Stimulated activated CD8-positive, alpha-beta memory T cell treated with anti-CD3 and anti-CD28 coated beads, Interleukin-15, amount 100 ng/mL, for 24 hours (primary cell): Measurements from ENCODE around the gene CDK5.
"Not testable (repeated sequence)": the region's sequence is repeated elsewhere in the genome, so short reads cannot be mapped to it uniquely, and the experiment has no call there.

Experiments
- DNase-seq: peaks from one replicate; pipeline ENCODE4 v3.0.0-alpha.2; 2020; ENCODE audit warnings: low read depth

The CDK5 gene

DNA sequence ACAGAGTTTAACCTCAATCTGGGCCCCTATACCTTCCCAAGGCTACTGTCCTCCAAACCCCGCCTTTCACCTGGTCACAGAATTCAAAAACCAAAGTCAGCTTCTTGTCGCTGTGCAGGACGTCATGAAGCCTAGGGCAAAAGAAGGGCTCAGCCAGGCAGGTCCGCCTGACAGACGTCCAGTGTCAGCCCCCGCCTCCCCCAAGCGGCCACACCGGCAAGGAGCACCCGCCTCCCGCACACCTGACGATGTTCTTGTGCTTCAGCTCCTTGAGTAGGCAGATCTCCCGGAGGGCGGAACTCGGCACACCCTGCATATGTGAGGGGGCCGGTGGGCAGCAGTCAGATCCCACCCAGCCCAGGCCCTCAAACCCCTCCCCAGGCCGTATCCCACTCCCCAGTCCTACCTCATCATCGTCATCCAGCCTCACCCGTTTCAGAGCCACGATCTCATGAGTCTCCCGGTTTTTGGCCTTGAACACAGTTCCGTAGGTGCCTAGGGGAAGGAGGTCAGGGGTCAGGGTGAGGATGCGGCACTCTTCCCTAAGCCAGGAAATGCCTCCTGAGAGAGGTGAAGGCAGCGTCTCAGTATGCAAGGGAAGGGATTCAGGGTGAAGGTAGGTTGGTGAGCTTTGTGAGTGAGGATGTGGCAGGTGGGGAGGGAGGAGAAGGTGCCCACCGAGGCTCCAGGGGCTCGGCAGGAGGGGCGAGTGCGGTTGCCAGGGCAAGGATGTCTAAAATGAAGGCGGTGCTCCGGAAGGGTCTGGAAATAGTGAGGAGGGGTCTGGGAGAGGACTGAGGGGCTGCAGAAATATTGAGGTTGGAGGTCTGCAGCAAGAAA, 811 bp downstream of the CDK5 start:
- no peak for DNase-seq

DNA sequence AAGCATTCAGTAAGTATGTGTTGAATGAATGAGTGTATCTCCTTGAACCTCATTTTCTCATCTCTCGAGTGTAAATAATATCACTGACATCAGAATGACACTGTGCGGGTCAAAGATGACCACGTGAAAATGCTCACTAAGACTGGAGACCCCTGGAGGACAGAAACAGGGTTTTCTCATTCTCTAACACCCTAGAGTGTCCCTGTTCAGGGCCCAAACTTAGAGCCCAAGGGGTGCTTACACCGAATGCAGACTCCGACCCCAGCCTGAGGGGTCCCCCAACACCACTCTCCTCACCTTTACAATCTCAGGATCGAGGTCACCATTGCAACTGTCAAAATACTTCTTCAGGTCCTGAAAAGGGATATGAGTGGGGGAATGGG, 1.4 kb downstream of the CDK5 start:
- no peak for DNase-seq

DNA sequence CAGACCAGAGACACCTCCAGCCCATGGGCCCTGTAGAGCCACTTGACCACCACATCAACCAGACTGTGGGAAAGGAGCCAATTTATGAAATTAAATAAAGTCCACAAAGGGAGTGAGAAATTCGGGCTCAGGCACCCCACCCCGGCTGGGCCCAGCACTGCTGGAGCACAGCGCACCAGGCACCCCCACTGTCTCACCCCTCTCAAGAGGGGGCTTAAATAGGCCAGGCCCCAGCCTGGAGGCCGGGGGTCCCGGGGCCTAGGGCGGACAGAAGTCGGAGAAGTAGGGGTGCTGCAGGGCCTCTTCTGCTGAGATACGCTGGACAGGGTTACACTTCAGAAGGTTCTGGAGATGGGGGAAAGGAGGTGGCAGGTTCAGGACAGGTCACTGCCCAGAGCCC, 3.9 kb downstream of the CDK5 start:
- no peak for DNase-seq

DNA sequence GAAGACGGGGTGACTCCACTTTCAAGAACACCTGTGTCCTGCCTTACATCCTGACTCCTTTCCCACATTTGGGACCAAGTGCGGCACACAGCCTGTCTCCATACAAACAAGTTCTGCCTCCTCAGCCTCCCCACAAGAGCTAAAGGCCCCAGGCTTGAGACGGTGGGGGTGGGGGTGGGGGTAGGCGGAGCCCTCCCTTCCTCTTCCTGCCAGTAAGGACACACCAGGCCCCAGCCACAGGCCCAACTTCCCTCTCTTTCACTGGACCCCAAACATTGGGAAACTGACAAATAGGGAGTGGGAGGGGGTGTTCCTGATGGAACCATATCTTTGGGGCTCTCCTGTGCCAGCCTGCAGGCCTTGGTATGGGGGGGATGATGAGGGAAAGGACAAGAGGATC, 4.6 kb downstream of the CDK5 start:
- DNase-seq = no peak

DNA sequence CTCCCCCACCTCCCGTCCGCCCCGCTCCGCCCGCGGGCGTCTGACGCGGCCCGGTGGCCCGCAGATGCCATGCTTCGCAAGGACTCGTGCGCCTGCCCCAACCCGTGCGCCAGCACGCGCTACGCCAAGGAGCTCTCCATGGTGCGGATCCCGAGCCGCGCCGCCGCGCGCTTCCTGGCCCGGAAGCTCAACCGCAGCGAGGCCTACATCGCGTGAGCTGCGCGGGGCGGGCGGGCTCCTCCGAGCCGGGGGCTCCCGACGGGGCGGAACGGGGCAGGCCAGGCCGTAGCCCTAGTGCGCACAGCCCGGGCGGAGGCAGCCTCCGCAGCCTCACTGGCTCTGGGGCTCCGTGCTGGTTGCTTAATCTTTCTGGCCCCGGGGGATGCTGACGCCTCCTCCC, 6.6 kb downstream of the CDK5 start:
- no peak for DNase-seq

DNA sequence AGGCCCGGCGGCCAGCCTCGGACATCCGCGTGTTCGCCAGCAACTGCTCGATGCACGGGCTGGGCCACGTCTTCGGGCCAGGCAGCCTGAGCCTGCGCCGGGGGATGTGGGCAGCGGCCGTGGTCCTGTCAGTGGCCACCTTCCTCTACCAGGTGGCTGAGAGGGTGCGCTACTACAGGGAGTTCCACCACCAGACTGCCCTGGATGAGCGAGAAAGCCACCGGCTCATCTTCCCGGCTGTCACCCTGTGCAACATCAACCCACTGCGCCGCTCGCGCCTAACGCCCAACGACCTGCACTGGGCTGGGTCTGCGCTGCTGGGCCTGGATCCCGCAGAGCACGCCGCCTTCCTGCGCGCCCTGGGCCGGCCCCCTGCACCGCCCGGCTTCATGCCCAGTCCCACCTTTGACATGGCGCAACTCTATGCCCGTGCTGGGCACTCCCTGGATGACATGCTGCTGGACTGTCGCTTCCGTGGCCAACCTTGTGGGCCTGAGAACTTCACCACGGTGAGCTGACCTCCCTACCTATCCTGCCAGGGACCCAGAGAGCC, 8.7 kb downstream of the CDK5 start:
- DNase-seq = no peak

DNA sequence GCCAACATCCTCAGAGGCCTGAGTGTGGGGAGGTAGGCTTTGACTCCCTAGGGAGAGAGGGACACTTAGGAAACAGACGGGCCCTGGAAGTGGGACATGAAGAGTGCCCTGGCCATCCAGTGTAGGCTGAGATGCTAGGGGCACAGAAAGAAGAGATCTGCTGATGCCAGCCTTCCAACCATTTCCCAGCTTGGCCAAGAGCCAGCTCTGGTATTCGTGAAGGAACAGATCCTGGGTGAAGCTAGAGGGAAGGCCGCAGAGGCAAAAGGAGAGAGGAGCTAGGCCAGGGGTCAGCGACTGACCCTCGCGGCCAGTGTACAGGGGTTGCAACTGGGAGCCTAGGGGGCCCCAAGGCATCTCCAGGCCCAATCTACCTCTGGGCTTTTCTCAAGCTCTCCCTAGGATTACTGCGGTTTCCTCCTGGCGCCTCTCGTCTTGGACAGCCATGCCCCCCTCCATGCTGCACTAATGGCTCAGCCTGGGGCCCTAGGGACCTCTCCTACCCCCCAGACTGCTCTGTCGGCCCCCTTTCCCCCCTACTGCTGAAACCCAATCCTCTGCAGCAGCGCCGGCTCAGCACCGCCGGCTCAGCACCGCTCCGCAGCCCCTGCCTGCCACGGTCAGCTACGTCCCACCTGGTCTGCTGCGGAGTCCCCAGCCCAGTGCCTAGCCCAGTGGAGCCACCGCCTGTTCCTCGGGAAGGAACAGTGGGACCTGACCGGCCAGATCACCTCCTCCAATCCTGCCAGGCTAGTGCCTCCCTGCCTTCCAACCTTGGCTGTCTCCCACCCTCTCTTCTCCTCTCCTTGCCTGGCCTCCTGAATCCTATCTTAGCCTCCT, 9.5 kb downstream of the CDK5 start, which contains the start of gene ASIC3:
TSS of gene ASIC3 (plus strand) at position 556 of the 840 bp plus-strand sequence. CDS start 355 bp downstream, outside the sequence.
- no peak for DNase-seq

DNA sequence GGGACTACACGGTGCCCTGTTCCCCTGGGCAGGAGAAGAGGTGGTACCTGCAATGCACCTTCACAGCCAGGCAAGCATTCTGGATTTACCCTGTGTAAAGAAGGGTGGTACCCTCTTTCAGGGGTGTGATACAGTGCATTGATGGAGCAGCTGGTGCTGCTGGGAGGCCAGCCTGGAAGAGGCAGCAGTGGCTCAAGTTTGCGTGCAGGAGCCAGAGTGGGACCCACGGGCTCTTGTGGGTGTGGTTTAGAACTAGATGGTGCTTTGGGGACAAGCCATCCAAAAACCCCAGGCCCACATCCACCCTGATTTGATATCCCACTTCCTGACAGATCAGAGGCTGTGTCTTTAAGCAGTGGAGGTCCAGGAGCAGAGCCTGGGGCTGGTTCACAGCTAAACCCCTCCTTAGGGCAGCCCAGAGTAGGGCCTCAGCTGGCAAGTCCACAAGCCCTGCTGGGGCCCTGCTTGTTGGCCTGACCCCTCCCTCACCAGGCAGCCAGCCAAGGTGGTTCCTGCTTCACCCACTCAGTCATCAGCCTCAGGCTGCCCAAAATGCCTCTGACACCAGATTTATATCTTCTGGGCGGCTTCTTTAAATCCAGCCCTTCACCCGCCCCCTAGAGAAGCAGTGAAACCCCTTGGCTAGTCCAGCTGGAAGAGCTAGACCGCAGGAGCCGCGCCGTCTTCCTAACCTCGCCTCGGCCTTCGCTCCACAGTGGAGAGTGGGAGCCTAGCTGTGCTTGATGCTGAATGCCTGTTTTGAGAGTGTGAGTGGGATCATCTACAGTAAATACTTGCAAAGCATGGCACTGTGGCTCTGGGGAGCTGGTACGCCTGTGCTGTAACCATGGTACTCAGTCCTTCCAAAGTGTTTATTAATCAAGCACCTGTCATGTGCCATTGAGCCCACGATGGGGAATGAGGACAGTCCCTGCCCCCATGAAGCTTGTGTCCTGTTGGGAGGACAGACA, 10.8 kb downstream of the CDK5 start:
- DNase-seq = no peak

DNA sequence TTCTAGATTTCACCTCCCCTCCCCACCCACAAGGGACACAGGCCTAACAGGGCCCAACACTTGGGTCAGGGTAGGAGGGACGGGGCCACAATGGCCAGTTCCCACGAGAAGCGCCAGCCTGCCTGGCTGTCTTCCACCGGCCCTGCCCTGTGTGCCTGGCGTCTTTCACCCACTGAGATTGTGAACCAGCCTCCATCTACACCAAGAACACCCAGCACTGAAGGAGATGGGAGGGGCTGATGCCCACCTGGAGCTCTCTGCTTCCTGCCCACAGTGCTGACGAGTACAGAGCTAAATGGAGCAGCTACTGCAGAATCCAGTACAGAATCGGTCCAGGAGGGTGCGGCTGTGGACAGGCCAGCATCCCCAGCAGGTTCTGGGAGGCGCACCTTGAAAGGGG, 11.7 kb downstream of the CDK5 start:
- DNase-seq = no peak

DNA sequence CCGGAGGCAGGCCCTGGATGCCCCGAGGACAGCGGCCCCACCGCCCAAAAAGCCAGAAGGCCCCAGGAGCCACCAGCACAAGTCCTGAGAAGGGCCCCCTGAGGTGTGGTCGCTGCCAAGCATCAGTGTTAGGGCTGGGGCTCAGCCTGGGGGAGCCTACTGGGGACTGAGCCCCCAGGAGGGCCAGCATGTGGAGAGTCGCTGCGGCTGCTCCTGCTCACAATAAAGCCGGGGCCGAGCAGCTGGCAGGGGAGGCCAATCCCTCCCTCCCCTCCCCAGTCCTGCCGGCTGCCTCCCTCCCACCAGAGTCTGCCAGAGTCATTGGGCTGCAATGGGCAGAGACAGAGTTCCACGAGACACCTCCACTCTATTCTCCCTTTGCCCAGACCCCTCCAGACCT, 12.4 kb downstream of the CDK5 start:
- DNase-seq = no peak

DNA sequence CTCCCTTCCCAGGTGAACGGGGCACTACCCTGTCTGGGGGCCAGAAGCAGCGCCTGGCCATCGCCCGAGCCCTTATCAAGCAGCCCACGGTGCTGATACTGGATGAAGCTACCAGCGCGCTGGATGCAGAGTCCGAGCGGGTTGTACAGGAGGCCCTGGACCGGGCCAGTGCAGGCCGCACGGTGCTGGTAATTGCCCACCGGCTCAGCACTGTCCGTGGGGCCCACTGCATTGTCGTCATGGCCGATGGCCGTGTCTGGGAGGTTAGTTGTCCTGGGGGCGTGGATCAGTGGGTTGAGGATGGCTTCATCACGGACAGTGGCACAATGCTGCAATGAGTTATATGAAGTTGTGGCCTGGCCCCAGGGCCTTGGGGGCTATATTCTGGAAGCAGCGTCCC, 13.7 kb downstream of the CDK5 start:
- no peak for DNase-seq

DNA sequence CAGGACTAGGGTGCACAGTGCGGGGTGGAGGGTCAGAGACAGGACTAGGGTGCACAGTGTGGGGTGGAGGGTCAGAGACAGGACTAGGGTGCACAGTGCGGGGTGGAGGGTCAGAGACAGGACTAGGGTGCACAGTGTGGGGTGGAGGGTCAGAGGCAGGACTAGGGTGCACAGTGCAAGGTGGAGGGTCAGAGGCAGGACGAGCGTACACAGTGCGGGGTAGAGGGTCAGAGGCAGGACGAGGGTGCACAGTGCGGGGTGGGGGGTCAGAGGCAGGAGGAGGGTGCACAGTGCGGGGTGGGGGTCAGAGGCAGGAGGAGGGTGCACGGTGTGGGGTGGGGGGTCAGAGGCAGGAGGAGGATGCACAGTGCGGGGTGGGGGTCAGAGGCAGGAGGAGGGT, 14.2 kb downstream of the CDK5 start:
- not testable (repeated sequence) for DNase-seq

DNA sequence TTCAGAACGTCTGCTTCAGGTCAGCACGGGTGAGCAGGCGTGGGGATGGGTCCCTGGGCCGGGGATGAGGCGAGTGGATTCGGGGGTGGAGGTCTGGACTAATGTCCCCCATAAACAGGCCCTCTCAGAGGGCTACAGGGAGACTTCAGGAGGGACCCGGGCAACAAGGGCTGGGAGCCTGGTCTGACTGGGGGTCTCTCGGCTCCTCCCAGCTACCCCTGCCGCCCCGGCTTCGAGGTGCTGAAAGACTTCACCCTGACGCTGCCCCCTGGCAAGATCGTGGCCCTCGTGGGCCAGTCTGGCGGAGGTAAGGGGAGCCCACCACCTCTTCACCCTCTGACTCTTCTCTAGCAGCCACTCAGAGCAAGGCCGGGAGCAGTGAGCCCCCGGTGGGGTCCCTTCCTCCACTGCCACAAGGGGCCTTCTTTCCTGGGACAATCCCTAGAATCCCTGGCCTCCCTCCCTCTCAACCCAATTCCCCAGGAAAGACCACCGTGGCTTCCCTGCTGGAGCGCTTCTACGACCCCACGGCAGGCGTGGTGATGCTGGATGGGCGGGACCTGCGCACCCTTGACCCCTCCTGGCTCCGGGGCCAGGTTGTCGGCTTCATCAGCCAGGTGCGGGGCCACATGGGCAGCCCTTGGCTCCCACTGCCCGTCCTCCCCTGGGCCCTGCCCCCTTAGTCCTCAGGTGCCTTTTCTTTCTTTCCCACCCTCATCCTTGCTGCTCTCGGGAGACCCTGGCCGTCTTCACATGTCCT, 16.9 kb downstream of the CDK5 start:
- no peak for DNase-seq

DNA sequence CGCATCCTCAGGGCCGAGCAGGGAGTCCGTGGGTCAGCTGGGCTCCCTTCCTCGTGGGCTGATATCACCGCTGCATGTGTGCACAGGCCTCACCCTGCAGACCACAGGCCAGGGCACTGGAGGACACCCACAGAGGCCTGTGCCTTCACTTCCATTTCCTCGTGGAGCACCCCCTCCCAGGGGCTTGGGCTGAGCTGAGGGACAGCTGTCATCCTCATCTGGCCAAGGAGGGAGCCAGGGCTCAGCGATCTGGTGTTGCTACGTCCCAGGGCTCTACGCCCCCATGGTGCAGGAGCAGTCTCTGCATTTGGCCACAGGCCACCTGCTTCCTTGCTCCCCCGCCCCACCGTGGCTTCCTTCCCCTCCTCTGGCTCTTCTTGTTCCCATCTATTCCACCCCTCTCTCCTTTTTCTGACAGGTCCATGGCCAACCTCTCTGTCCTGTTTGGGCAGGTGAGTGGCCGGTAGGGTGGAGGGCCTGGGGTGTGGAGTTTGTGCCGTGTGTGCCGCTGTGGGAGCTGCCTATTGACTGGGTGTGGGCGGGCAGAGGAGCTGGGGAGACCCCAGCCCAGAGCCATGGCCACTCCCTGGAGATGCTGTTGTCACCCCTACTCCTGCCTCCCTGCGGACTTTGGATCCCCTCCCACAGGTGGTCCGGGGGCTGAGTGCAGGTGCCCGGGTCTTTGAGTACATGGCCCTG, 17.7 kb downstream of the CDK5 start:
- no peak for DNase-seq

DNA sequence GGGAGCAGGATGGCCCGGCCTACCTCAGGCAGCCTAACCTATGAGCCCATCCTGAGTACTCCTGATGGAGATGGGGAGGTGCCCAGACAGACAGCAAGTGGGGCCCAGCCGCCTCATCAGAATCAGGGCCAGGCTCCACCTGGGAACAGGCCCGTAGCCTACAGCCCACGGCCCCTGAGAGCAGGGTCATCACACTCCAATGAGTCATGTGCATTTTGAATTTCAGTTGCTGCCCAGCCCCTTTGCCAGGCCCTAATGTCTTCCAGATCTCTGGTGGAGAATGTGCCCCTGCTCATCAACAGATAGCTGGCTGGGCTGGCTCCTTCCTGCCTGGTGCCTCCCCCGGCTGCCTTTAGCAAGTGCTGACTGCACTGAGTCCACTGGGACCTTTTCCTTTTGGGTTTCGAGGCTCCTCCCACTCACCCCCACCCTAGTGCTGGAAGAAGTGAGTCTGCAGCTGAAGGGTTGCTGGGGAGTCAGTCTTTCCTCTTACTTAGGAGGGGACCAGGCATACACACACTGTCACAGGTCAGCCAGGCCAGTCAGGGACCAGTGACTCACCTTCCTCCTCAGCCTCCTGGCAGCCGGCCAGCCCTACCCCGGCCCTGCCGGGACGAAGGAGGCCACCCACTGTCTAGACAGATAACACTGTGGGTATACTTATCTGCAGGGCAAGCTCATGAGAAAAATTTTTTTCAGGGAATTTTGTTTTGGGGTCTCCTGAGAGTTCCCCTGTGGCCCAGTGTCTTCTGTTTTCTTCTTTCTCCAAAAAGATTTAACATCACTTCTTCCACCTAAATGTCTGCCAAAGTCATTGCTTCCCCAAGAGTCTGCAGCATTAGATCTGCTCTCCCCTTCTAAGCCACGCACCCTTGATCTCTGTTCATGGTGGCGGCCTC, 18.5 kb downstream of the CDK5 start:
- DNase-seq = no peak

DNA sequence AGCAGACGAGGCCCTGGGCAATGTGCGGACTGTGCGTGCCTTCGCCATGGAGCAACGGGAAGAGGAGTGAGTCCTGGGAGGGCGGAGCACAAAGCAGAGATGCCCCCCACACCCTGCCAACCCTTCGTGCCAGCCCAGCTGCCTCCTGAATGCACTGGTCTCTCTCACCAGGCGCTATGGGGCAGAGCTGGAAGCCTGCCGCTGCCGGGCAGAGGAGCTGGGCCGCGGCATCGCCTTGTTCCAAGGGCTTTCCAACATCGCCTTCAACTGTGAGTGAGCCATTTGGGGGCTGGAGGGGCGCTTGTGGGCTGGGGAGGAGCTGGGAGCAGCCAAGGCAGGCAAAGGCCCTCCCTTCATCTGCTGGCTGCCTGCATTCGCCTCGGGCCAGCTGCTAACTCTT, 21.8 kb downstream of the CDK5 start:
- no peak for DNase-seq

DNA sequence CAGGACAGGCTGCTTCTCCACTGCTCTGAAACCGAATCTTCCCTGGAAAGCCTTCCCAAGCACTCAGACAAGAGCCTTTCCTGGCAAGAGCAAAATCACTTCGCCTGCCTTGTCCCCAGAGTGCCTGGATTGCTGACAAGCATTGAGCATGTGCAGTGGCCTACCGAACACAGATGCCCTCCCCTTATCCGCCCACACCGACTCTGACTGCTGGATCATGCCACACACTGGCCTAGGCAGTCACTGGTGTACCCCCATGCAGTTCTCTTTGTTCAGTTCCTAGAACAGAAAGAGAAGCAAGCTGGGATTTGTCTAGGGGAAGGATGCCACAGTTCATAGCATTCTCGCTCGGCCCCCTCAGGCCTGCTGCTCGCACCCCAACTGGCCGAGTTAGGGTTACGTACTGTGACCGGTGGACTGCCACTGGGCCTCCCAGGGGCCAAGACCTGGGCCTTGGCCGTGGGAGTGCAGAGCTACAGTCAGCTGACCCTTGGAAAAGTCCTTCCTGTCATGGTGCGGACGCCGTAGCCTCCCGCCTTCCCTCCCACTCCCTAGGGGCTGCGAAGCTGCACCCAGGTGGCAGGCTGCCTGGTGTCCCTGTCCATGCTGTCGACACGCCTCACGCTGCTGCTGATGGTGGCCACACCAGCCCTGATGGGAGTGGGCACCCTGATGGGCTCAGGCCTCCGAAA, 22.5 kb downstream of the CDK5 start:
- DNase-seq = no peak

DNA sequence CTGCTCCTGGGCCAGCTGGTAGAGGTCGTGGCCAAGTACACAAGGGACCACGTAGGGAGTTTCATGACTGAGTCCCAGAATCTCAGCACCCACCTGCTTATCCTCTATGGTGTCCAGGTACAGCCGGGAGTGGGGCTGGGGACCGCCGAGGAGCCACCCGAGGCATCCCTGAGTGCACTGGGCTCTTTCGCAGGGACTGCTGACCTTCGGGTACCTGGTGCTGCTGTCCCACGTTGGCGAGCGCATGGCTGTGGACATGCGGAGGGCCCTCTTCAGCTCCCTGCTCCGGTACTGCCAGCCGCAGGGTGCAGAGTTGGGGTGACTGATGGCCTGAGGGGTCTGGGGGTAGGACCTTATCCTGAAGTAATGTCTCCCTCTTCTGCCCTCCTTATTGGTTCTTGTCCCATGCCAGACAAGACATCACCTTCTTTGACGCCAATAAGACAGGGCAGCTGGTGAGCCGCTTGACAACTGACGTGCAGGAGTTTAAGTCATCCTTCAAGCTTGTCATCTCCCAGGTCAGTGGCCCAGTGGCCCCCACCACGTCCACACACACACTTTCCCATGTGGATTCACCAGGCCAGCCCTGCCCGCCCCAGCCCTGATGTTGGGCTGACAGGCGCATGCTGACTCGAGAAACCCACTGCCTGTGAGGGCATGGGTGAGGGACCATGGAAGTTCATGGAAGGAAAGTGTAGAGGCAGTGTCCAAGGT, 23.2 kb downstream of the CDK5 start:
- DNase-seq = no peak
